Caco-2 (cell line): Measurements from ENCODE around the gene SLC15A5. TPM values are rescaled to one million over a fixed set of nuclear protein-coding genes. Genes with fewer than 3 reads are reported as not detected.

Experiments used
- BruUV-seq: library from RNA; stranded (reverse); fragments of 400-500 nt; replicated peaks from 2 replicates; lab custom pipeline; 2021; lab: Mats Ljungman, UMichigan
- CTCF ChIA-PET: fragments of 300-600 bp; sonication (Branson Sonifier 250); formaldehyde crosslinking; loops from one replicate; lab custom pipeline; 2022; ENCODE audit warnings: antibody characterized with exemption; lab: Charles Lee
- POLR2A ChIA-PET: fragments of 300-600 bp; sonication (Branson Sonifier 250); formaldehyde crosslinking; loops from one replicate; lab custom pipeline; 2022; ENCODE audit warnings: antibody characterized with exemption; lab: Charles Lee
- DNase-seq, 2 experiments: peaks; one replicate each; pipeline versions ENCODE4 v3.0.0 to v3.0.0-alpha.2; 2020 to 2022
- H3K27me3 ChIP-seq: replicated peaks from 2 replicates; pipeline ENCODE4 v1.6.0; 2011; ENCODE audit warnings: low read length; ENCODE audit not compliant: control insufficient read depth, insufficient read depth
- H3K36me3 ChIP-seq: 2 replicates; pipeline ENCODE4 v1.5.1; 2011; ENCODE audit warnings: low read length; ENCODE audit not compliant: control insufficient read depth, insufficient read depth
- H3K4me1 ChIP-seq: fragments of 250-450 bp; sonication (Bioruptor Pico); 2 replicates; pipeline ENCODE4 v1.5.1; 2020; ENCODE audit warnings: mild to moderate bottlenecking
- H3K4me3 ChIP-seq: 2 replicates; pipeline ENCODE4 v1.5.1; 2011; ENCODE audit warnings: low read depth, mild to moderate bottlenecking, control low read depth, low read length
- H3K9me3 ChIP-seq: fragments of 250-450 bp; sonication (Bioruptor Pico); 2 replicates; pipeline ENCODE4 v1.5.1; 2020; ENCODE audit warnings: mild to moderate bottlenecking, moderate library complexity
- H3K27ac Mint-ChIP-seq: one replicate; pipeline ENCODE4 v1.8.0; 2022; ENCODE audit warnings: mixed read lengths; ENCODE audit not compliant: unreplicated experiment
- H3K27me3 Mint-ChIP-seq: one replicate; pipeline ENCODE4 v1.8.0; 2022; ENCODE audit warnings: mixed read lengths; ENCODE audit not compliant: insufficient read depth, unreplicated experiment
- H3K36me3 Mint-ChIP-seq: one replicate; pipeline ENCODE4 v1.8.0; 2022; ENCODE audit warnings: mild to moderate bottlenecking, mixed read lengths; ENCODE audit not compliant: insufficient read depth, unreplicated experiment
- H3K4me1 Mint-ChIP-seq: one replicate; pipeline ENCODE4 v1.8.0; 2022; ENCODE audit warnings: low read depth, mixed read lengths; ENCODE audit not compliant: unreplicated experiment
- H3K4me3 Mint-ChIP-seq: one replicate; pipeline ENCODE4 v1.8.0; 2022; ENCODE audit warnings: mild to moderate bottlenecking, moderate library complexity, mixed read lengths; ENCODE audit not compliant: unreplicated experiment
- H3K9me3 Mint-ChIP-seq: one replicate; pipeline ENCODE4 v1.8.0; 2022; ENCODE audit warnings: mixed read lengths; ENCODE audit not compliant: unreplicated experiment
- intact Hi-C: fragments of 100-400 bp; cut with micrococcal nuclease; formaldehyde crosslinking; loops from one replicate; pipeline ENCODE4 v1.10.0; 2022; ENCODE audit not compliant: unreplicated experiment
- total RNA-seq: library from RNA; stranded (reverse); gene quantifications from 2 replicates; pipeline ENCODE4 v1.2.3, GENCODE V29; 2022
- TF ChIP-seq, protein P1 (sequence below), 2 experiments: fragments of 200-600 bp in 1 of 2; IDR thresholded peaks; 1 replicate in 1 of 2; 2 replicates in 1 of 2; pipeline versions ENCODE4 v1.5.1 to v1.8.0; 2011 to 2022; ENCODE audit warnings: antibody characterized with exemption in 1 of 2, control low read depth in 1 of 2, inconsistent platforms in 1 of 2, low read depth in 1 of 2, low read length in 1 of 2, mild to moderate bottlenecking in 1 of 2, moderate library complexity in 1 of 2; ENCODE audit not compliant: insufficient read depth in 1 of 2, severe bottlenecking in 1 of 2, unreplicated experiment in 1 of 2

The SLC15A5 gene
- total RNA-seq, 1 experiment from 2014 or later: not detected

DNA sequence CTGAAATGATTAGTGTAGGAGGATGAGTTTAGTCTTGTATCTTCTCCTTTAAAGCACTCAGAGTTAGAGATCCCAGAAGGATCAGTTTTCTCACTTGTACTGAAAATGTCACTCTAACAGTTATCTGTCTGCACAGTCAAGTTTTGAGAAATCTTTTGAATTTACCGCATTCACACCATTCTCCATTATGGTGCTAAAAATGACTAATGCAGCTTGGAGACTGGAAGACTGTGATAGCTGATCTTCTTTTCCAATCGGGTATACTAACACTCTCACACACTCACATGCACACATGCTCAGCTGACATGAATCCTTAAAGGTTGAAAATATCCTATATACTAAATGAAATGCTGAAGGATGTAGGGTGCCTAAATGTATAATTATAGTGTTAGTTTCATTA lies 65.8 kb downstream of the SLC15A5 start:
- Histone ChIP-seq H3K4me3 (no peak overlapping the region), H3K4me1 (no peaks in the 10 kb centered on the region), H3K9me3 (no peaks in the 10 kb centered on the region), H3K36me3 (no peaks in the 10 kb centered on the region), H3K27me3 (no peaks in the 10 kb centered on the region)
- no peaks in the 10 kb centered on the region for H3K9me3 Mint-ChIP-seq
- TF ChIP-seq, protein P1, sequence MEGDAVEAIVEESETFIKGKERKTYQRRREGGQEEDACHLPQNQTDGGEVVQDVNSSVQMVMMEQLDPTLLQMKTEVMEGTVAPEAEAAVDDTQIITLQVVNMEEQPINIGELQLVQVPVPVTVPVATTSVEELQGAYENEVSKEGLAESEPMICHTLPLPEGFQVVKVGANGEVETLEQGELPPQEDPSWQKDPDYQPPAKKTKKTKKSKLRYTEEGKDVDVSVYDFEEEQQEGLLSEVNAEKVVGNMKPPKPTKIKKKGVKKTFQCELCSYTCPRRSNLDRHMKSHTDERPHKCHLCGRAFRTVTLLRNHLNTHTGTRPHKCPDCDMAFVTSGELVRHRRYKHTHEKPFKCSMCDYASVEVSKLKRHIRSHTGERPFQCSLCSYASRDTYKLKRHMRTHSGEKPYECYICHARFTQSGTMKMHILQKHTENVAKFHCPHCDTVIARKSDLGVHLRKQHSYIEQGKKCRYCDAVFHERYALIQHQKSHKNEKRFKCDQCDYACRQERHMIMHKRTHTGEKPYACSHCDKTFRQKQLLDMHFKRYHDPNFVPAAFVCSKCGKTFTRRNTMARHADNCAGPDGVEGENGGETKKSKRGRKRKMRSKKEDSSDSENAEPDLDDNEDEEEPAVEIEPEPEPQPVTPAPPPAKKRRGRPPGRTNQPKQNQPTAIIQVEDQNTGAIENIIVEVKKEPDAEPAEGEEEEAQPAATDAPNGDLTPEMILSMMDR (IDR thresholded peaks at IDR 0.05; ENCODE audit: insufficient read depth in 1 of 2, low read depth in 1 of 2, low read length in 1 of 2, severe bottlenecking in 1 of 2, unreplicated experiment in 1 of 2): no peak
- H3K27me3 Mint-ChIP-seq: no peaks in the 10 kb centered on the region
- intact Hi-C loops: no loop called here
- ChIA-PET POLR2A (no interaction called here), CTCF (no interaction called here)
- H3K4me3 Mint-ChIP-seq: no peak overlapping the region
- peaks cover 2% of the 10 kb centered on the region for H3K4me1 Mint-ChIP-seq
- no peak overlapping the region for H3K27ac Mint-ChIP-seq
- no TSS peak for BruUV-seq
- no peaks in the 10 kb centered on the region for H3K36me3 Mint-ChIP-seq
- DNase-seq: no peak

DNA sequence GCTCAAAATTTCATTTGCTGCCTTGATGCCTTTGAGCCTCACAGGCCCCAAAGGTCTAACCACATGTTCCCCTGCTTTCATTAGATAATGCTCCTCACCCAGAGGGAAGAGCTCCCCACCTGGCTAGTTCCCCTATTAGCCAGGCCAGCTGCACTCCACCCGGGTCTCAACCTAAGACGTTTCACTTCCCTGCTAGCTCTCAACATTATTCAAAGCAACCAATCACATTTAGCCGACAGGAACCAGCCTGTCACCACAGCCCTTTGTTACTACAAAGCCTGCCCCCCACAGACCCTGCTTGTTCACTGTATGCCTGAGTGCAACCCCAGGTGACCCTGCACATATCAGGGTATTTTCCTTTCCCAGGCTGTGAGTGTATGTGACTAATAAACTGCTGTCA lies 78.6 kb downstream of the SLC15A5 start:
- ChIA-PET CTCF (no interaction called here), POLR2A (no interaction called here)
- Mint-ChIP-seq H3K36me3 (no peaks in the 10 kb centered on the region), H3K9me3 (peaks cover 9% of the 10 kb centered on the region), H3K27me3 (peaks cover 7% of the 10 kb centered on the region), H3K4me3 (no peak overlapping the region), H3K27ac (no peak overlapping the region), H3K4me1 (no peaks in the 10 kb centered on the region)
- BruUV-seq: no TSS peak
- no peaks in the 10 kb centered on the region for H3K4me1 ChIP-seq
- intact Hi-C loops: no loop called here
- H3K36me3 ChIP-seq: no peaks in the 10 kb centered on the region
- DNase-seq: no peak
- H3K4me3 ChIP-seq: no peak overlapping the region
- H3K27me3 ChIP-seq: no peaks in the 10 kb centered on the region
- TF ChIP-seq, protein P1 (IDR thresholded peaks at IDR 0.05; ENCODE audit: insufficient read depth in 1 of 2, low read depth in 1 of 2, low read length in 1 of 2, severe bottlenecking in 1 of 2, unreplicated experiment in 1 of 2): no peak
- H3K9me3 ChIP-seq: 0 out of 2 replicates have a peak, but pooled peaks cover 3% of the 10 kb centered on the region

DNA sequence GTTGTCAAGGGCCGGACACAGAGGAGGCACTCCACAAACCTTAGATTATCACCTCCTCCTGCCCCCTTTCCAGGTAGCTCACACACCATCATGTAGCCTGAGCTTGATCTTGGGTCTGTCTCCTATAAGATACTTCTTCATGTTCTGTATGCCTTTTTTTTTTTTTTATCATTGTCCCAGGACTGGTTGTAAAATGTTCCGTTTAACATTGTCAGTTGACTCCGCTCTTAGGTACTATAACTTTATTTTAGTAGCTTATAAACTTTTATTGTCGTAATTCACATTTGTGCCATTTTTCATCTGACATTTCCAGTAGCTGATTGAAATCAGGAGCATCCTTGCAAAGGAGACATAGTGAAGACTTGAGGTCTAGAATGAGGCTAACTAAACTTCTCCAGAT lies 79.9 kb downstream of the SLC15A5 start:
- TF ChIP-seq, protein P1 (IDR thresholded peaks at IDR 0.05; ENCODE audit: insufficient read depth in 1 of 2, low read depth in 1 of 2, low read length in 1 of 2, severe bottlenecking in 1 of 2, unreplicated experiment in 1 of 2): no peak
- no peak overlapping the region for H3K27ac Mint-ChIP-seq
- no peaks in the 10 kb centered on the region for H3K4me1 Mint-ChIP-seq
- ChIA-PET POLR2A (interaction anchor here (0.6 kb wide), 1 partner anchor 882 kb away, joined by 4 read pairs; no protein-coding TSS in a partner anchor), CTCF (no interaction called here)
- no peak for DNase-seq
- intact Hi-C loops: no loop called here
- no TSS peak for BruUV-seq
- Histone ChIP-seq H3K36me3 (no peaks in the 10 kb centered on the region), H3K4me1 (no peaks in the 10 kb centered on the region), H3K27me3 (no peaks in the 10 kb centered on the region), H3K4me3 (no peak overlapping the region), H3K9me3 (0 out of 2 replicates have a peak, but pooled peaks cover 3% of the 10 kb centered on the region)
- peaks cover 9% of the 10 kb centered on the region for H3K9me3 Mint-ChIP-seq
- no peaks in the 10 kb centered on the region for H3K36me3 Mint-ChIP-seq
- H3K4me3 Mint-ChIP-seq: no peak overlapping the region
- H3K27me3 Mint-ChIP-seq: peaks cover 11% of the 10 kb centered on the region
